GM20431 (cell line): Measurements from ENCODE around the gene KRTAP25-1.

ENCODE experiments used
- in situ Hi-C: fragments of 300-500 bp; cut with MseI, MboI; formaldehyde crosslinking; loops from one replicate; pipeline ENCODE4 v1.15.0; 2020; ENCODE audit warnings: low sequenced_read_pairs; ENCODE audit not compliant: unreplicated experiment

The KRTAP25-1 gene

DNA sequence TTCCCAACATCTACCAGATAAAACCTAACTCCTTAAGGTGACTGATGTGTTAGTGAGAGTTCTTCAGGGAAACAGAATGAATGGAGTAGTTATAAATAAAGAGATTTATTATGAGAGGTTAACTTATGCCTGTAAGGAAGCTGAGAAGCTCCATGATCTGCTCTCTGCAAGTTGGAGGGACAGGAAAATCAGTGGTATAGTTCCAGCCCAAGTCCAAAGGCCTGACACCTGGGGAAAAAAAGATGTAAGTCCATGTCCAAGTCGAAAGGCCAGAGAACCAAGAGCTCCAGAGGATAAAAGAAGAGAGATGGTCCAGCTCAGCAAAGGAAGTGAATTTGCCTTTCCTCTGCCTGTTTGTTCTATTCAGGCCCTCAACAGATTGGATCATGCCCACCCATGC is 33.6 kb downstream of the KRTAP25-1 start:
- in situ Hi-C loops: no loop called here

DNA sequence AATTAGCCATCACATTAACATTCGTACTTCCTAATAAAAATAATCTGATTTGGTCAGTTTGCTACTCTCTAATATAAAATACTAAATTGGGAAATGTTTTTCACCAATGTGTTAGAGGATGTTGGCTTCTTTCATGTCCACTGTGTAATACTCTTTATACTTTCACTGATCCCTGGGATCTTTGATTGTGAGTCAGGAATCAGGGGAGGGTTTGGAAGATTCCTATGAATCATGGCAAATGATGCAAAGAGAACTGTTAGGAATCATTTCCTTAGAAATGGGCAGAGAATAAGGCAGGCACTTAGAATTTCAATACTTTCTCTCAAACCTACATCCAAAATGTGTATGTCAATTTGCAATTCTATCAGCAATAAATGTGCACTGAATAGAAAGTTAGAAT is 37.5 kb downstream of the KRTAP25-1 start:
- in situ Hi-C loops: no loop called here

DNA sequence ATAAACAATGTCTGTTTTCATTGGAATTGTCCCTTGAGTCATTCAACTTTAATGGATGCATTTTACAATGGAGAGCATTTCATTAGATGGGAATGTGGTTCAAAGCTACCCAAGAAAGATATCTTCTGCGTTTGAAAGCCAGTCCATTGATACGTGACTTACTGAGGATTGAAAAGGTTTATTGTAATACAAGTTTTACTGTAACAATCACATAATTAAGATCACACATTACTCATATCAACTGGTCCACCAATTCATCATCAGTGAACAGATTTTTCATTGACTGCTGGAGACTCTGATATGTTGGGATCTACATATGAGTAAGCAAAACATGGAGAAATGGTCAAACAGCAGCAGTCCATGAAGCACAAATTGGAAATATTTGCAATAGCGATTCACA is 39.4 kb downstream of the KRTAP25-1 start:
- in situ Hi-C loops: no loop called here

DNA sequence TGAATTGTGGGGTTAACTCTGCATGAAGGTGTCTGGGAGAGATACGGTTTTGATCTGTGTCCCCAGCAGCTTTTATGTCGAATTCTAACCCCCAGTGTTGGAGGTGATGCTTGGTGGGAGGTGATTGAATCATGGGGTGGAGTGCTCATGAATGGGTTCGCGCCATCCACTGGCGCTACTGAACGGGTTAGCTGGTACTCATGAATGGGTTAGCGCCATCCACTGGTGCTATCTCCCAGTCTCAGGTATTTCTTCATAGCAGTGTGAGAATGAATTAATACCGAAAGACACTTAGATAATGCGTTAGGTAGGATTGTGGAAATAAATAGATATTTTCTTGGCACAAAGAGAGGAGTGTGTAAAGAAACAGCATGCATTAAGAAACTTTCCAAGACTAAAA is 40.5 kb downstream of the KRTAP25-1 start:
- in situ Hi-C loops: no loop called here

DNA sequence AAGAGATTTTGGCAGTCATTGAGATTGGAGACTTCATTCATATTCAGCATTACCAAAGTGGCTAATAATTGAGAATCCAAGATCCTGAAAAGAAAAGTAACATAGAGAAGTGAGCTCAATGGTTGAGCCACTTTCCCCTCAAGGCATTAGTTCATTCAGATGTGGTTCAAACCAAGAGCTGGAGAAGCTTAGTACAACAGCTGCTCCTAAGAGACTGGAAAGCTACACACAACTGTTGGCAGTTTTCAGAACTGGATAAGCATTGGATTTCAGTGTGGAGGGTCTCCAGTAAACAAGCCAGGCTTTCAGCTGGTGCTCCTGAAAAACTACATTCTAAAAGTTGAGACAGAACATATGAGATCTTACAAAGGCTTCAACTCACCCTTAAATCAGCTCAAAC is 44.3 kb downstream of the KRTAP25-1 start:
- in situ Hi-C loops: no loop called here

DNA sequence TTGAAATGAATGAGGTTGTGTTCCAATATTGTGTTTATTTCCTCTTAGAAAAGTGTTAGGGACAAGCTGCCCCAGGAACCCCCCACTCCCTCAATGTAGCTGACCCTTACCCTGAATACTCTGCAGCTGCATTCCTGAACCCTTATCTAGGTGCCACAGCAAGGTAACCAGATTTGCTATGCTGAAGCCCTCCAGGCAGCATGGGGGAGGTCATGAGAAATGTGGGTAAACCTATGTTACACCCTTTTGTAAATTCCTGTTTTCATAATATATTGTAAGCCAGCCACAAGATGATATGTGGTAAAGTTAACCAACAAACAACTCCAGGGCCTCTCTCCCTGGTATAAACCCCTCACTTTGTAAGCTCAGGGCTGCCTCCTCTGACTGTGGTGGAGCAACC is 45.6 kb downstream of the KRTAP25-1 start:
- in situ Hi-C loops: no loop called here

DNA sequence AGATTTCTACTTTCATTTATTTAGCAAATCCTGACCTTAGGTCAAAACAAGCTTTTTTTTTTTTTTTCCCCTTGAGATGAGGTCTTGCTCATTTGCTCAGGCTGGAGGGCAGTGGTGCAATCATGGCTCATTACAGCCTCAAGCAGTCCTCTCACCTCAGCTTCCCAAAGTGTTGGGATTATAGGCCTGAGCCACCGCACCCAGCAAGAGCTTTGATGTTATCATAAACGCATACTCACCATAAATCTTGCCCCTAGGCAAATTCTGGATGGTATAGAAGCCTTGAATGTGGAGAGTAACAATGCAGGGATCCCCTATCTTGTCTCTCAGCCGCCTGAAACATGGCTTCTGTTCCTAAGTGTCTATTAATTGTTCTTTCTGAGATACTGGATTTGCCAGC is 48.7 kb downstream of the KRTAP25-1 start:
- in situ Hi-C loops: no loop called here
